ENCODE measurements around the gene TENT5D. TPM values are rescaled to one million over a fixed set of nuclear protein-coding genes. Genes with fewer than 3 reads are reported as not detected.
"Not testable (repeated sequence)": the region's sequence is repeated elsewhere in the genome, so short reads cannot be mapped to it uniquely, and the experiment has no call there.

The TENT5D gene
- polyA plus RNA-seq: not detected

DNA sequence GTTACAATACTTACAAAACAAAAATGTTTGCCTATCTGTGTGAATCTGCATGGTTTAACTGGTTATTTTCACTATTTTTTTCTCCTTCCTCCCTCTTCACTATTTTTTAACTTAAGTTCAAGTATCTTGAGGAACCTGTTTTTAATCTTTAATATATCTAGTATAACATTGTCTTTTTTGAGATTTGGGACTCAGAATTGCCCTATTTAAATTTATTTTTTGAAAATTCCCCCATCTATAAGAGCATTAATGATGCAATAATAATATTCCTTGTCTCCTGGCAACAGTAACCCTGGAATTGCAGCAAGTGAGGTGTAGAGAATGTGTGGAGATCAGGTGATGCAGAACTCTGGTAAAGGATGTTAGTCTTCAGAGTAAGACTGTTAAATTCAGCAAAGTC lies at the start of gene TENT5D:
Gene TENT5D, plus strand, starts transcription at position 301 of the 400 bp plus-strand sequence. CDS start 22,093 bp downstream, outside the sequence.
- H3K27ac ChIP-seq (ENCODE audit: low read depth in 2 of 2, low read length in 1 of 2): no peak within 1 kb of the TSS
- H3K27me3 ChIP-seq (ENCODE audit: control insufficient read depth in 1 of 2, insufficient read depth in 2 of 2, low read length in 2 of 2): no peaks in the 10 kb centered on the region
- no peaks in the 10 kb centered on the region for H3K4me1 ChIP-seq (ENCODE audit: control insufficient read depth in 2 of 2, insufficient read depth in 2 of 2, low read length in 1 of 2)
- H3K4me3 ChIP-seq (ENCODE audit: low read depth in 1 of 2, low read length in 2 of 2): no peak within 1 kb of the TSS
- no peaks in the 10 kb centered on the region for H3K36me3 ChIP-seq (ENCODE audit: control insufficient read depth in 2 of 2, insufficient read depth in 2 of 2, low read length in 1 of 2)
- H3K9me3 ChIP-seq (ENCODE audit: control insufficient read depth in 2 of 2, insufficient read depth in 1 of 2, low read depth in 1 of 2, low read length in 1 of 2): no peaks in the 10 kb centered on the region

DNA sequence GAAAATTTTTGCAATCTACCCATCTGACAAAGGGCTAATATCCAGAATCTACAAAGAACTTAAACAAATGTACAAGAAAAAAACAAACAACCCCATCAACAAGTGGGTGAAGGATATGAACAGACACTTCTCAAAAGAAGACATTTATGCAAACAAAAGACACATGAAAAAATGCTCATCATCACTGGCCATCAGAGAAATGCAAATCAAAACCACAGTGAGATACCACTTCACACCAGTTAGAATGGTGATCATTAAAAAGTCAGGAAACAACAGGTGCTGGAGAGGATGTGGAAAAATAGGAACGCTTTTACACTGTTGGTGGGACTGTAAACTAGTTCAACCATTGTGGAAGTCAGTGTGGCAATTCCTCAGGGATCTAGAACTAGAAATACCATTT lies 34.6 kb upstream of the TENT5D start:
- not testable (repeated sequence) for H3K9me3 ChIP-seq (ENCODE audit: control insufficient read depth in 2 of 2, insufficient read depth in 1 of 2, low read depth in 1 of 2, low read length in 1 of 2); H3K27me3 ChIP-seq (ENCODE audit: control insufficient read depth in 1 of 2, insufficient read depth in 2 of 2, low read length in 2 of 2); H3K27ac ChIP-seq (ENCODE audit: low read depth in 2 of 2, low read length in 1 of 2); H3K36me3 ChIP-seq (ENCODE audit: control insufficient read depth in 2 of 2, insufficient read depth in 2 of 2, low read length in 1 of 2); H3K4me3 ChIP-seq (ENCODE audit: low read depth in 1 of 2, low read length in 2 of 2); H3K4me1 ChIP-seq (ENCODE audit: control insufficient read depth in 2 of 2, insufficient read depth in 2 of 2, low read length in 1 of 2)
- 65 to 73% methylated on average over 1 of the region's 1 CpG for WGBS, 2 donors

DNA sequence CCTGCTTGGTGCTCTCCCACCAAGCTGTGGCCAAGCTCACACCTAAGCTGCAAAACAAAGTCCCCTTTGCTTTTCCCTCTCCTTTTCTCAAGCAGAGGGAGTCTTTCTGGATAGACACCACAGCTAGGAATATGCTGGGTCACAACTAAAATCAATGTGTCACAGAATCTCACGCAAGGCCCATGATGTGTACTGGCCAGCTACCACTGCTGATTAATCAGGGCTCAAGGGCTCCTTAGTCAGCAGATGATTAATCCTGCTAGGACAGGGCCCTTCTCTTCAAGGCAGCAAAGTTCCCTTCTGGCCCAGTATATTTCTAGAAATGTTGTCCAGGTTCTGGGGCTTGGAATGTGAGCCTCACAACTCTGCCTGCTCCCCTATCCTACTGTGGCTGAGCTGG lies 32.0 kb upstream of the TENT5D start:
- no peaks in the 10 kb centered on the region for H3K9me3 ChIP-seq (ENCODE audit: control insufficient read depth in 2 of 2, insufficient read depth in 1 of 2, low read depth in 1 of 2, low read length in 1 of 2)
- WGBS, 2 donors: 74% methylated on average over 1 of the region's 1 CpG
- H3K27ac ChIP-seq (ENCODE audit: low read depth in 2 of 2, low read length in 1 of 2): no peak overlapping the region

DNA sequence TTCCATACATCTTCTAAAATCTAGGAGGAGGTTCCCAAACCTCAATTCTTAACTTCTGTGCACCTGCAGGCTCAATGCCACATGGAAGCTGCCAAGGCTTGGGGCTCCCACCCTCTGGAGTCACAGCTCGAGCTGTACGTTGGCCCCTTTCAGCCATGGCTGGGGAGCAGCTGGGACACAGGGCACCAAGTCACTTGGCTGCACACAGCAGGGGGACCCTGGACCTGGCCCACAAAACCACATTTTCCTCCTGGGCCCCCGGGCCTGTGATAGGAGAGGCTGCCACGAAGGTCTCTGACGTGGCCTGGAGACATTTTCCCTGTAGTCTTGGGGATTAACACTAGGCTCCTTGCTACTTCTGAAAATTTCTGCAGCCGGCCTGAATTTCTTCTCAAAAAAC lies 8.2 kb upstream of the TENT5D start:
- Histone ChIP-seq H3K36me3 (ENCODE audit: control insufficient read depth in 2 of 2, insufficient read depth in 2 of 2, low read length in 1 of 2) (no peaks in the 10 kb centered on the region), H3K4me3 (ENCODE audit: low read depth in 1 of 2, low read length in 2 of 2) (no peak overlapping the region), H3K4me1 (ENCODE audit: control insufficient read depth in 2 of 2, insufficient read depth in 2 of 2, low read length in 1 of 2) (no peaks in the 10 kb centered on the region), H3K27ac (ENCODE audit: low read depth in 2 of 2, low read length in 1 of 2) (no peak overlapping the region), H3K9me3 (ENCODE audit: control insufficient read depth in 2 of 2, insufficient read depth in 1 of 2, low read depth in 1 of 2, low read length in 1 of 2) (no peaks in the 10 kb centered on the region), H3K27me3 (ENCODE audit: control insufficient read depth in 1 of 2, insufficient read depth in 2 of 2, low read length in 2 of 2) (no peaks in the 10 kb centered on the region)
- 62 to 72% methylated on average over 6 of the region's 6 CpGs for WGBS, 2 donors

More for the DNA sequence above, 32.0 kb upstream of the TENT5D start:
- no peak overlapping the region for H3K4me3 ChIP-seq (ENCODE audit: low read depth in 1 of 2, low read length in 2 of 2)
- no peaks in the 10 kb centered on the region for H3K36me3 ChIP-seq (ENCODE audit: control insufficient read depth in 2 of 2, insufficient read depth in 2 of 2, low read length in 1 of 2)
- H3K27me3 ChIP-seq (ENCODE audit: control insufficient read depth in 1 of 2, insufficient read depth in 2 of 2, low read length in 2 of 2): no peaks in the 10 kb centered on the region
- H3K4me1 ChIP-seq (ENCODE audit: control insufficient read depth in 2 of 2, insufficient read depth in 2 of 2, low read length in 1 of 2): no peaks in the 10 kb centered on the region

DNA sequence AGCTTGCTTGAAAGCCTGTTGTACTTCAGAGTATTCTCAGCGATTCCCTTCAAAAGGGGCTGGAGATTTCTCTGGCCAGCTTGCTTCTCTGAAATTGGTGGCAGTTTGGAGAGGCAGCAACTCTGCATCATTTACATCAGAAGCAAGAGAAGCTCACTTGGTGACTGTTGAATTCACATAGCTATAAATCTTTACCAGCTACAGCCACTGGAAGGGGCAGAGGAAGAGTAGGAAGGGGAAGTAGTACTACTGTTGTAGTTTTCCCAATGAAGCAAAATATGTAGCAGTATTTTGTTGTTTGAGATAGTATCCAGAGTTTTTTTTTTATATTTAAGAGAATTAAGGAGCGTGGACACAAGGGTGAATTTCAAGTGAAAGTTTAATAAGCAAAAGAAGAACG lies 2.8 kb downstream of the TENT5D start:
- H3K36me3 ChIP-seq (ENCODE audit: control insufficient read depth in 2 of 2, insufficient read depth in 2 of 2, low read length in 1 of 2): no peaks in the 10 kb centered on the region
- no peak overlapping the region for H3K4me3 ChIP-seq (ENCODE audit: low read depth in 1 of 2, low read length in 2 of 2)
- no peak overlapping the region for H3K27ac ChIP-seq (ENCODE audit: low read depth in 2 of 2, low read length in 1 of 2)
- WGBS, 2 donors: 55 to 76% methylated on average over 3 of the region's 3 CpGs
- H3K27me3 ChIP-seq (ENCODE audit: control insufficient read depth in 1 of 2, insufficient read depth in 2 of 2, low read length in 2 of 2): no peaks in the 10 kb centered on the region
- H3K9me3 ChIP-seq (ENCODE audit: control insufficient read depth in 2 of 2, insufficient read depth in 1 of 2, low read depth in 1 of 2, low read length in 1 of 2): no peaks in the 10 kb centered on the region
- no peaks in the 10 kb centered on the region for H3K4me1 ChIP-seq (ENCODE audit: control insufficient read depth in 2 of 2, insufficient read depth in 2 of 2, low read length in 1 of 2)

DNA sequence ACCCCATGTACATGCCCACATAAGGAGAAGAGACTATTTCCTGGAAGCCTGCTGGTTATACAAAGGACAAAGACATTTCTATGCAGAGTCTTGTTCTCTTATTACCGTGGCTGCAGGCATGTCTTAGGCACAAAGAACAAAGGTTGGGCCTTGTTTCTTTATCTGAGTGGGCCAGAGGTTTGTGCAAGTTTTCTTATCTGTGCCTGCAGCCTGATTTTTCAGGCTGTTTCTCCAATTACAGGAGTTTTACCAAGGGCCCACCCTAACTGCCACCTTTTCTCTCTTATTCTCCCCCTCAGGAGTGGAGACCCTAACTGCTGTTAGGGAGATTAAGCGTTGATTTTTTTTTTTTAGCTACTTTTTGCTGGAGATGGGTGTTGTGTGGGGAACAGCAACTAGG lies 3.5 kb downstream of the TENT5D start:
- H3K9me3 ChIP-seq (ENCODE audit: control insufficient read depth in 2 of 2, insufficient read depth in 1 of 2, low read depth in 1 of 2, low read length in 1 of 2): no peaks in the 10 kb centered on the region
- no peak overlapping the region for H3K4me3 ChIP-seq (ENCODE audit: low read depth in 1 of 2, low read length in 2 of 2)
- no peaks in the 10 kb centered on the region for H3K36me3 ChIP-seq (ENCODE audit: control insufficient read depth in 2 of 2, insufficient read depth in 2 of 2, low read length in 1 of 2)
- H3K27me3 ChIP-seq (ENCODE audit: control insufficient read depth in 1 of 2, insufficient read depth in 2 of 2, low read length in 2 of 2): no peaks in the 10 kb centered on the region
- H3K4me1 ChIP-seq (ENCODE audit: control insufficient read depth in 2 of 2, insufficient read depth in 2 of 2, low read length in 1 of 2): no peaks in the 10 kb centered on the region
- H3K27ac ChIP-seq (ENCODE audit: low read depth in 2 of 2, low read length in 1 of 2): no peak overlapping the region
- 52 to 59% methylated on average over 2 of the region's 2 CpGs for WGBS, 2 donors

DNA sequence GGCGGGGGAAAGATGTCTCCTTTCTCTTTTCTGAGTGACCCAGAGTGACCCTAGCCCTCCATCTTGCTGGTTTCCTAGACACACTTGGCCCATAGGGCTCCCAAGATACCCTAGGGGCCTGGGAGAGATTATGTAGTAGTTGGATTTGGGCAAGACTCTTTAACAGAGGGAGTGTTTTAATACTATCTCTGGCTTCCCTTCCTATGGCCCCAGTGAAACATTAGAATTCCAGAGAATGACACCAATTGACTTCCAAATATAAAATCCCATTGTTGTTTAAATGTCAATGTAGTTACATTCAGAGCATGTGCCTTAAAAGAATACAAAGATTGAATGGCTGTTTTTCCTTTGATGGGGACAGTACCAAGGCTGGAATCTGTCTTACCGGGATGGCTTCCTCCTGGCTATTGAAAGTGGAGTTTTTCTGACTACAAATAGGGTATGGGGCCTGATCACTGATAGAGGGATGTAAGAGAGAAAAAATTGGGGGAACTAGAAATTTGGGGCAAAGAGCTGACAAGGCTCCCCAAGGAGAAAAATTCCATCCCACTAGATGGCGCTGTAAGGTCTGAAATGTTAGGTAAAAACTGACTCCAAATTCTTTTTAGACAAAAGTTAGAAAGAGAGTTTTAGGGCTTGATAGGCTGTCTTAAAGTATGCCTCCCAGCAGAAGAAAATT lies 10.7 kb downstream of the TENT5D start:
- H3K27me3 ChIP-seq (ENCODE audit: control insufficient read depth in 1 of 2, insufficient read depth in 2 of 2, low read length in 2 of 2): no peaks in the 10 kb centered on the region
- H3K27ac ChIP-seq (ENCODE audit: low read depth in 2 of 2, low read length in 1 of 2): no peak overlapping the region
- no peaks in the 10 kb centered on the region for H3K9me3 ChIP-seq (ENCODE audit: control insufficient read depth in 2 of 2, insufficient read depth in 1 of 2, low read depth in 1 of 2, low read length in 1 of 2)
- no peaks in the 10 kb centered on the region for H3K4me1 ChIP-seq (ENCODE audit: control insufficient read depth in 2 of 2, insufficient read depth in 2 of 2, low read length in 1 of 2)
- no peak overlapping the region for H3K4me3 ChIP-seq (ENCODE audit: low read depth in 1 of 2, low read length in 2 of 2)
- no peaks in the 10 kb centered on the region for H3K36me3 ChIP-seq (ENCODE audit: control insufficient read depth in 2 of 2, insufficient read depth in 2 of 2, low read length in 1 of 2)
- WGBS, 2 donors: 59 to 67% methylated on average over 3 of the region's 3 CpGs

DNA sequence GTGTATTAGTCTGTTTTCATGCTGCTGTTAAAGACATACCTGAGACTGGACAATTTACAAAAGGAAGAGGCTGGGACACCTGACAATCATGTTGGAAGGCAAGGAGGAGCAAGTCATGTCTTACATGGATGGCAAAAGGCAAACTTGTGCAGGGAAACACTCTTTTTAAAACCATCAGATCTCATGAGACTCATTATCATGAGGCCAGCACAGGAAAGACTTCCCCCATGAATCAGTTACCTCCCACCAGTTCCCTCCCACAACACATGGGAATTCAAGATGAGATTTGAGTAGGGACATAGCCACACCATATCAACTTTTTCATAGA lies 11.2 kb downstream of the TENT5D start:
- H3K27me3 ChIP-seq (ENCODE audit: control insufficient read depth in 1 of 2, insufficient read depth in 2 of 2, low read length in 2 of 2): no peaks in the 10 kb centered on the region
- no peaks in the 10 kb centered on the region for H3K36me3 ChIP-seq (ENCODE audit: control insufficient read depth in 2 of 2, insufficient read depth in 2 of 2, low read length in 1 of 2)
- no peaks in the 10 kb centered on the region for H3K4me1 ChIP-seq (ENCODE audit: control insufficient read depth in 2 of 2, insufficient read depth in 2 of 2, low read length in 1 of 2)
- H3K9me3 ChIP-seq (ENCODE audit: control insufficient read depth in 2 of 2, insufficient read depth in 1 of 2, low read depth in 1 of 2, low read length in 1 of 2): no peaks in the 10 kb centered on the region
- no peak overlapping the region for H3K27ac ChIP-seq (ENCODE audit: low read depth in 2 of 2, low read length in 1 of 2)
- no peak overlapping the region for H3K4me3 ChIP-seq (ENCODE audit: low read depth in 1 of 2, low read length in 2 of 2)

DNA sequence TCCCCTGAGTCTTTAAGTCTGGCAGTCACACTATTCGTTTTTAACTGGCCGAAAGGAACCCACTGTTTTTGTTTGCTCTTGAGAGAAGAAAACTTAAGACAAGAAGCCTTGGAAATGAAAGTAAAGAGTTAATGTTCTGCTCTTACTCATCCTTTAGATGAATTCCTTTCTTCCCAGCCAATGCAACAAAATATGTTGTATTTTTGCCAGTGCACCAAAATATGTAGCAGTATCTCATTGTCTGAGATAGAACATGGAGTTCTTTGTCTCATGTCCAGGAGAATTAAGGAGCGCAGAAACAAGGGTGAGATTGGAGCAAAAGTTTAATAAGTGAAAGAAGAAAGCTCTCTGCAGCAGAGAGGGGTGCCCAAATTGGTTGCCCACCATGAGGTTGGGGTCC lies 12.2 kb downstream of the TENT5D start:
- no peaks in the 10 kb centered on the region for H3K9me3 ChIP-seq (ENCODE audit: control insufficient read depth in 2 of 2, insufficient read depth in 1 of 2, low read depth in 1 of 2, low read length in 1 of 2)
- no peak overlapping the region for H3K4me3 ChIP-seq (ENCODE audit: low read depth in 1 of 2, low read length in 2 of 2)
- no peak overlapping the region for H3K27ac ChIP-seq (ENCODE audit: low read depth in 2 of 2, low read length in 1 of 2)

DNA sequence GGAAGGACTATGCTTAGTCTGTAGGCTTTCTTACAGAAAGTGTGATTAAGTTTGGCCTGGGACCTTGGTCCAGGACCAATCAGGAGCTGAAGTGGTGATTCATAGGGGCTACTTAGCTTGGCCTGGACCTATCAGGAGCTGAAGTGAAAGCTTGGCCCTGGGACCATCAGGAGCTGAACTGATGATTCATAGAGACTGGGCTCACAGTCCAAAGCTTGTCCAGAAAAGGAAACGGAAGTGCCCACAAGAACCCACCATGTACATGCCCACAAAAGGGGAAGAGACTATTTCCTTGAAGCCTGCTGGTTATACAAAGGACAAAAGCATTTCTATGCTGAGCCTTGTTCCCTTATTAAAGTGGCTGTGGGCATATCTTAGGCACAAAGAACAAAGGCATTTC lies 12.6 kb downstream of the TENT5D start:
- no peaks in the 10 kb centered on the region for H3K36me3 ChIP-seq (ENCODE audit: control insufficient read depth in 2 of 2, insufficient read depth in 2 of 2, low read length in 1 of 2)
- no peak overlapping the region for H3K4me3 ChIP-seq (ENCODE audit: low read depth in 1 of 2, low read length in 2 of 2)
- no peaks in the 10 kb centered on the region for H3K27me3 ChIP-seq (ENCODE audit: control insufficient read depth in 1 of 2, insufficient read depth in 2 of 2, low read length in 2 of 2)
- no peaks in the 10 kb centered on the region for H3K9me3 ChIP-seq (ENCODE audit: control insufficient read depth in 2 of 2, insufficient read depth in 1 of 2, low read depth in 1 of 2, low read length in 1 of 2)
- H3K4me1 ChIP-seq (ENCODE audit: control insufficient read depth in 2 of 2, insufficient read depth in 2 of 2, low read length in 1 of 2): no peaks in the 10 kb centered on the region
- H3K27ac ChIP-seq (ENCODE audit: low read depth in 2 of 2, low read length in 1 of 2): no peak overlapping the region
- 54 to 67% methylated on average over 1 of the region's 1 CpG for WGBS, 2 donors

More for the DNA sequence above, 12.2 kb downstream of the TENT5D start:
- no peaks in the 10 kb centered on the region for H3K27me3 ChIP-seq (ENCODE audit: control insufficient read depth in 1 of 2, insufficient read depth in 2 of 2, low read length in 2 of 2)
- WGBS, 2 donors: 82 to 85% methylated on average over 3 of the region's 3 CpGs
- H3K4me1 ChIP-seq (ENCODE audit: control insufficient read depth in 2 of 2, insufficient read depth in 2 of 2, low read length in 1 of 2): no peaks in the 10 kb centered on the region
- no peaks in the 10 kb centered on the region for H3K36me3 ChIP-seq (ENCODE audit: control insufficient read depth in 2 of 2, insufficient read depth in 2 of 2, low read length in 1 of 2)

Measured in esophagus (tissue), 2 donors.